HepG2 (cell line): Measurements from ENCODE around the gene CES2. TPM values are rescaled to one million over a fixed set of nuclear protein-coding genes. Genes with fewer than 3 reads are reported as not detected.

Experiments used
- ATAC-seq: fragments of 200-7000 bp; cut with Tn5 transposase; 3 replicates; pipeline ENCODE4 v1.9.1; 2020; ENCODE audit warnings: mild to moderate bottlenecking, moderate library complexity
- BruUV-seq: library from RNA; stranded (reverse); fragments of 400-500 nt; replicated peaks from 2 replicates; lab custom pipeline; 2021; lab: Mats Ljungman, UMichigan
- CTCF ChIA-PET: fragments of 300-600 bp; formaldehyde crosslinking; extraction: SDS; loops from one replicate; lab custom pipeline; 2021; ENCODE audit warnings: low total read pairs, inconsistent platforms, low intra/inter-chr PET ratio; lab: Yijun Ruan, JAX
- POLR2A ChIA-PET: fragments of 350-600 bp; sonication (Branson Sonifier 250); formaldehyde crosslinking; loops from one replicate; lab custom pipeline; 2020; ENCODE audit warnings: antibody characterized with exemption, inconsistent platforms; lab: Yijun Ruan, JAX
- DNase-seq: peaks from one replicate; pipeline ENCODE4 v3.0.0-alpha.2; 2015; ENCODE audit warnings: low spot score
- FAIRE-seq: peaks from 3 replicates; lab custom pipeline; 2011; peaks lifted over from hg19 to GRCh38; lab: Jason Lieb, UNC
- H2AFZ ChIP-seq: one replicate; pipeline ENCODE4 v1.6.1; 2011; ENCODE audit warnings: low read length, inconsistent platforms
- H3K27ac ChIP-seq: fragments of 300-600 bp; 3 replicates; pipeline ENCODE4 v1.8.0; 2011; ENCODE audit warnings: mixed run types, mild to moderate bottlenecking, mixed read lengths, low read length, inconsistent platforms; ENCODE audit not compliant: insufficient read depth; ENCODE audit errors: extremely low read length
- H3K27me3 ChIP-seq, 2 experiments: fragments of 200-600 bp in 1 of 2; 2 replicates in 1 of 2; 3 replicates in 1 of 2; pipeline versions ENCODE4 v1.6.0 to v1.8.0; 2011; ENCODE audit warnings: low read length in 2 of 2, mild to moderate bottlenecking in 2 of 2, moderate library complexity in 2 of 2, inconsistent platforms in 1 of 2; ENCODE audit not compliant: insufficient read depth in 2 of 2, control insufficient read depth in 1 of 2
- H3K36me3 ChIP-seq, 2 experiments: fragments of 200-600 bp in 1 of 2; replicated peaks in 1 of 2; 2 replicates in 1 of 2; 3 replicates in 1 of 2; pipeline versions ENCODE4 v1.5.1 to v1.8.0; 2011; ENCODE audit warnings: low read length in 2 of 2, inconsistent platforms in 1 of 2; ENCODE audit not compliant: insufficient read depth in 2 of 2, control insufficient read depth in 1 of 2
- H3K4me1 ChIP-seq: 2 replicates; pipeline ENCODE4 v1.5.1; 2012; ENCODE audit warnings: low read length, inconsistent platforms; ENCODE audit not compliant: insufficient read depth
- H3K4me2 ChIP-seq: 2 replicates; pipeline ENCODE4 v1.6.0; 2011; ENCODE audit warnings: low read depth, low read length, inconsistent platforms
- H3K4me3 ChIP-seq, 3 experiments: fragments of 200-600 bp in 1 of 3; sonication (generic), shearing (Covaris generic) in 1 of 3; replicated peaks in 1 of 3; 2 replicates each; pipeline ENCODE4 v1.5.1; 2011 to 2016; ENCODE audit warnings: low read length in 3 of 3, inconsistent platforms in 2 of 3, low read depth in 2 of 3, mild to moderate bottlenecking in 2 of 3, control low read depth in 1 of 3, mixed read lengths in 1 of 3; ENCODE audit not compliant: insufficient read depth in 1 of 3
- H3K79me2 ChIP-seq: one replicate; pipeline ENCODE4 v1.6.1; 2011; ENCODE audit warnings: low read length, inconsistent platforms; ENCODE audit not compliant: insufficient read depth
- H3K9ac ChIP-seq: 2 replicates; pipeline ENCODE4 v1.6.0; 2011; ENCODE audit warnings: mild to moderate bottlenecking, low read depth, low read length, inconsistent platforms; ENCODE audit not compliant: insufficient read depth
- H3K9me3 ChIP-seq: 2 replicates; pipeline ENCODE4 v1.5.1; 2012; ENCODE audit warnings: mild to moderate bottlenecking, low read length
- H4K20me1 ChIP-seq: 2 replicates; pipeline ENCODE4 v1.6.0; 2011; ENCODE audit warnings: inconsistent platforms, mild to moderate bottlenecking, low read length, moderate library complexity; ENCODE audit not compliant: insufficient read depth
- CBX2 ChIP-seq, 2 experiments: fragments of 200-600 bp in 1 of 2; sonication (generic); formaldehyde crosslinking in 1 of 2; IDR thresholded peaks; 2 replicates each; pipeline versions ENCODE4 v1.7.0 to v1.8.1; 2018 to 2022; ENCODE audit warnings: low read depth in 2 of 2, low read length in 1 of 2, mild to moderate bottlenecking in 1 of 2, missing genetic modification reagents in 1 of 2
- HNRNPLL ChIP-seq: fragments of 200-400 bp; formaldehyde crosslinking; IDR thresholded peaks from 2 replicates; pipeline ENCODE4 v1.6.1; 2017; ENCODE audit warnings: mild to moderate bottlenecking, low read depth, low read length; ENCODE audit not compliant: poor library complexity, severe bottlenecking
- LCORL ChIP-seq, 2 experiments: fragments of 450-650 bp in 1 of 2; sonication (generic) in 1 of 2; formaldehyde crosslinking in 1 of 2; IDR thresholded peaks; 2 replicates each; pipeline versions ENCODE4 v1.5.0 to v1.6.1; 2017 to 2020; ENCODE audit warnings: antibody characterized with exemption in 1 of 2, missing genetic modification reagents in 1 of 2
- SATB2 ChIP-seq: sonication (generic); formaldehyde crosslinking; IDR thresholded peaks from 2 replicates; pipeline ENCODE4 v1.5.0; 2020; ENCODE audit warnings: missing genetic modification reagents
- WGBS: methylation state at CpG from one replicate; pipeline ENCODE4 v1.1.6; 2017; ENCODE audit warnings: low lambda C conversion rate; 5-methylcytosine and 5-hydroxymethylcytosine counted together
- in situ Hi-C: cut with HindIII; loops from 2 replicates; pipeline ENCODE4 v1.10.0; 2017; ENCODE audit warnings: low pct_unique_long_range_greater_than_20kb; ENCODE audit not compliant: extremely low pct_ligation_motif_present
- intact Hi-C: fragments of 100-400 bp; cut with micrococcal nuclease; formaldehyde crosslinking; loops from one replicate; pipeline ENCODE4 v1.10.0; 2022; ENCODE audit not compliant: unreplicated experiment
- polyA plus RNA-seq, 8 experiments: library from polyadenylated mRNA; depleted of rRNA in 3 of 8; stranded (reverse) in 7 of 8; unstranded in 1 of 8; fragments of >200 nt; fragmentation: Illumina TruSeq in 4 of 8; extraction: Trizol in 4 of 8; gene quantifications; 2 replicates each; pipeline versions ENCODE4 v1.2.1 to v1.2.3, GENCODE V29; 2011 to 2016; ENCODE audit warnings: low read depth in 4 of 8, missing spikeins in 1 of 8, mixed read lengths in 1 of 8; ENCODE audit not compliant: insufficient read depth in 1 of 8
- total RNA-seq, 5 experiments: library from RNA; depleted of rRNA; stranded (reverse); fragments of >200 nt; fragmentation: Illumina TruSeq; extraction: Trizol; gene quantifications; 2 replicates each; pipeline ENCODE4 v1.2.3, GENCODE V29; 2016; ENCODE audit warnings: low read depth in 1 of 5
- TF ChIP-seq, protein P1 (sequence below): sonication (generic); formaldehyde crosslinking; IDR thresholded peaks from 2 replicates; pipeline ENCODE4 v1.4.0; 2020; ENCODE audit warnings: missing genetic modification reagents, borderline replicate concordance
- TF ChIP-seq, protein P2 (sequence below): sonication (generic); formaldehyde crosslinking; IDR thresholded peaks from 2 replicates; pipeline ENCODE4 v1.5.1; 2020; ENCODE audit warnings: mild to moderate bottlenecking, missing genetic modification reagents, moderate library complexity

The CES2 gene
- total and polyA plus RNA-seq, 2 of the 13 experiments (the other 11 are each of a cell fraction or from before 2014, with no cell fraction given), result 50.6 to 63.8 TPM

DNA sequence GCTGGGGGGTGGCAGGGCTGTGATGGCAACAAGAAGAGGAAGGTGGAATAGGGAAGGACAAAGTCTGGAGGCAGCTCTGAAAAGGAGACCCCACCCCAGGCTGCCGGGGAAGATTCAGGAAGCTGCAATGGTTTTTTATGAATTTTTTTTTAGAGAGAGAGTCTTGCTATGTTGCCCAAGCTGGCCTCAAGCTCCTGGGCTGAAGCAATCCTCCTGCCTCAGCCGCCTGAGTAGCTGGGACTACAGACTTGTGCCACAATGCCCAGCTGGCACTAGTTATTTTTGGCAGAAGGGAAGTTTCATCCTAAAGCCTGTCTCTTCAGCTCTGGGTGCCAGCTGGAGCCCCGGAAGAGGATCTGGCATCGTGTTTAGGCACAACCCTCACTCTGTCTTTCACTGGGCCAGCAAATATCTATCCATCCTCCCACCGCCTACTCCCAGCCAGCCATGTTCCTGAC, 24.4 kb downstream of the CES2 start:
- FAIRE-seq (no peak), ATAC-seq (no peak), DNase-seq (no peak)
- BruUV-seq, result no TSS peak
- H3K4me1 ChIP-seq, result peaks cover 69% of the 10 kb centered on the region
- in situ Hi-C loops (no loop called here), intact Hi-C loops (loop anchor here (5.0 to 10.0 kb wide), 2 partner anchors 55 to 198 kb away; partner anchors contain the start of genes FBXL8 and TRADD)
- 38% methylated on average over 5 of the region's 5 CpGs for WGBS
- H3K4me2 ChIP-seq, result no peak overlapping the region
- H3K27me3 ChIP-seq, result 0 out of 5 replicates have a peak, but pooled peaks cover 0 to 3% of the 10 kb centered on the region in 2 experiments
- no peak overlapping the region for H3K4me3 ChIP-seq
- H3K9me3 ChIP-seq, result no peaks in the 10 kb centered on the region
- no peak overlapping the region for H3K27ac ChIP-seq
- H3K36me3 ChIP-seq, result no peaks in the 10 kb centered on the region
- no peaks in the 10 kb centered on the region for H3K79me2 ChIP-seq
- ChIA-PET POLR2A (no interaction called here), CTCF (interaction anchor here (0.7 kb wide), 1 partner anchor 12 kb away, joined by 3 read pairs; no protein-coding TSS in a partner anchor)
- no peak overlapping the region for H2AFZ ChIP-seq
- TF ChIP-seq HNRNPLL, result no peak
- TF ChIP-seq SATB2 (CRISPR knock-in tag), result no peak
- TF ChIP-seq LCORL (IDR thresholded peaks at IDR 0.05), result no peak
- TF ChIP-seq LCORL (CRISPR knock-in tag; IDR thresholded peaks at IDR 0.05), result no peak
- TF ChIP-seq CBX2 (IDR thresholded peaks at IDR 0.05; ENCODE audit: low read depth, low read length), result no peak
- no peak for TF ChIP-seq CBX2 (CRISPR knock-in tag; IDR thresholded peaks at IDR 0.05; ENCODE audit: low read depth)
- TF ChIP-seq, protein P1, sequence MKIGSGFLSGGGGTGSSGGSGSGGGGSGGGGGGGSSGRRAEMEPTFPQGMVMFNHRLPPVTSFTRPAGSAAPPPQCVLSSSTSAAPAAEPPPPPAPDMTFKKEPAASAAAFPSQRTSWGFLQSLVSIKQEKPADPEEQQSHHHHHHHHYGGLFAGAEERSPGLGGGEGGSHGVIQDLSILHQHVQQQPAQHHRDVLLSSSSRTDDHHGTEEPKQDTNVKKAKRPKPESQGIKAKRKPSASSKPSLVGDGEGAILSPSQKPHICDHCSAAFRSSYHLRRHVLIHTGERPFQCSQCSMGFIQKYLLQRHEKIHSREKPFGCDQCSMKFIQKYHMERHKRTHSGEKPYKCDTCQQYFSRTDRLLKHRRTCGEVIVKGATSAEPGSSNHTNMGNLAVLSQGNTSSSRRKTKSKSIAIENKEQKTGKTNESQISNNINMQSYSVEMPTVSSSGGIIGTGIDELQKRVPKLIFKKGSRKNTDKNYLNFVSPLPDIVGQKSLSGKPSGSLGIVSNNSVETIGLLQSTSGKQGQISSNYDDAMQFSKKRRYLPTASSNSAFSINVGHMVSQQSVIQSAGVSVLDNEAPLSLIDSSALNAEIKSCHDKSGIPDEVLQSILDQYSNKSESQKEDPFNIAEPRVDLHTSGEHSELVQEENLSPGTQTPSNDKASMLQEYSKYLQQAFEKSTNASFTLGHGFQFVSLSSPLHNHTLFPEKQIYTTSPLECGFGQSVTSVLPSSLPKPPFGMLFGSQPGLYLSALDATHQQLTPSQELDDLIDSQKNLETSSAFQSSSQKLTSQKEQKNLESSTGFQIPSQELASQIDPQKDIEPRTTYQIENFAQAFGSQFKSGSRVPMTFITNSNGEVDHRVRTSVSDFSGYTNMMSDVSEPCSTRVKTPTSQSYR (CRISPR knock-in tag), result no peak
- TF ChIP-seq, protein P2, sequence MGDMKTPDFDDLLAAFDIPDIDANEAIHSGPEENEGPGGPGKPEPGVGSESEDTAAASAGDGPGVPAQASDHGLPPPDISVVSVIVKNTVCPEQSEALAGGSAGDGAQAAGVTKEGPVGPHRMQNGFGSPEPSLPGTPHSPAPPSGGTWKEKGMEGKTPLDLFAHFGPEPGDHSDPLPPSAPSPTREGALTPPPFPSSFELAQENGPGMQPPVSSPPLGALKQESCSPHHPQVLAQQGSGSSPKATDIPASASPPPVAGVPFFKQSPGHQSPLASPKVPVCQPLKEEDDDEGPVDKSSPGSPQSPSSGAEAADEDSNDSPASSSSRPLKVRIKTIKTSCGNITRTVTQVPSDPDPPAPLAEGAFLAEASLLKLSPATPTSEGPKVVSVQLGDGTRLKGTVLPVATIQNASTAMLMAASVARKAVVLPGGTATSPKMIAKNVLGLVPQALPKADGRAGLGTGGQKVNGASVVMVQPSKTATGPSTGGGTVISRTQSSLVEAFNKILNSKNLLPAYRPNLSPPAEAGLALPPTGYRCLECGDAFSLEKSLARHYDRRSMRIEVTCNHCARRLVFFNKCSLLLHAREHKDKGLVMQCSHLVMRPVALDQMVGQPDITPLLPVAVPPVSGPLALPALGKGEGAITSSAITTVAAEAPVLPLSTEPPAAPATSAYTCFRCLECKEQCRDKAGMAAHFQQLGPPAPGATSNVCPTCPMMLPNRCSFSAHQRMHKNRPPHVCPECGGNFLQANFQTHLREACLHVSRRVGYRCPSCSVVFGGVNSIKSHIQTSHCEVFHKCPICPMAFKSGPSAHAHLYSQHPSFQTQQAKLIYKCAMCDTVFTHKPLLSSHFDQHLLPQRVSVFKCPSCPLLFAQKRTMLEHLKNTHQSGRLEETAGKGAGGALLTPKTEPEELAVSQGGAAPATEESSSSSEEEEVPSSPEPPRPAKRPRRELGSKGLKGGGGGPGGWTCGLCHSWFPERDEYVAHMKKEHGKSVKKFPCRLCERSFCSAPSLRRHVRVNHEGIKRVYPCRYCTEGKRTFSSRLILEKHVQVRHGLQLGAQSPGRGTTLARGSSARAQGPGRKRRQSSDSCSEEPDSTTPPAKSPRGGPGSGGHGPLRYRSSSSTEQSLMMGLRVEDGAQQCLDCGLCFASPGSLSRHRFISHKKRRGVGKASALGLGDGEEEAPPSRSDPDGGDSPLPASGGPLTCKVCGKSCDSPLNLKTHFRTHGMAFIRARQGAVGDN, result 0 out of 2 replicates have a peak, but pooled peaks have one; percentile 6
- no peak overlapping the region for H3K9ac ChIP-seq
- H4K20me1 ChIP-seq, result no peaks in the 10 kb centered on the region
